ENCODE data around the gene PIAS3.

PIAS3 gene

DNA sequence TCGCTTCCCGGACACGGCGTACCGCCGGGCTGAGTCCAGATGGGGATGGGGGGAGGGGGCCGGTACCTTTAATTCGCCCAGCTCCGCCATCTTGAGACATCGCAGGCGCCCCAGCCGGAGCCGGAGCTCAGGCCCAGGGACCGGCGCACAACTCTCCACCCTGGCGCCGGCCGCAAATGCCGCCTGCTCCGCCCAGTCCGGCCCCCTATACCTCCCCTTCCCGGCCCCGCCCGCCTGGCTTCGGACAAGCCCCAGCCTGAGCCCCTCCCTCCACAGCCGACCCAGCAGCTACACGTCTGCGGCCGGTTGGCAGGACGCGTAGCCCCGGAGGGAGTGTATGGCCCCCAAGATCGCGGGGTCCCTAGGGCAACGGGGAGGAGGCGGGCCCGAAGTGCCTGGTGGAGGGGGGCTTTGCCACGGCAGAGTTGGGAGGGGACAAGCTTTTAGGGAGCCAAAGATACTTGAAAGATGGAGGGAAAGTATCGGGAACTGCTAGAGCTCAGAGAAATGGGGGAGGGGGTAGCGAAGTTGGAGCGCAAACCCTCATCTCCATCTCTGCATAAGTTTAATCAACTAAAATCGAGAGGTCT is at the start of gene PIAS3:
TSS of gene PIAS3 (minus strand) at position 181 of the 590 bp plus-strand sequence. CDS start at position 90, 91 bp downstream.
- DNase-seq = peak; percentile 91

DNA sequence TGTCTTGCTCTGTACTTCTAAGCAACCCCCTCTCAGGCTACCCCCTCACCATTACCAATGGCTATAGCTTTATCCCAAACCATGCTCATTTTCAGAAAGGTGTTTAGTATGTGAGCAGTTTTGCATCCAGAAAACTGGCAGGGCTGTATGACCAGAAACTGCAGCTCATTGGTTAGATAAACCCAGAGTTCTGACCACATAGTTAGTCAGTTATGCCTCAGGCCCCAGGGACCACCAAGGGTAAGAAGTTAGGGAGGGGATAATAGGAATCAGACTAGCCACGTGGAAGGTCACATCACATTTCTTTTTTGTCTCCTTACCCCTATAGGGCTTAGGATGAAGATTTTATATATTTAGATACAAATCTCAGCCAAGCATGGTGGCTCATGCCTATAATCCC is 49.8 kb upstream of the PIAS3 start:
- no peak for DNase-seq

- DNase-seq = no peak
These were observed 48.3 kb upstream of the PIAS3 start for GRCh38 chr1:145906954-145907753.

DNA sequence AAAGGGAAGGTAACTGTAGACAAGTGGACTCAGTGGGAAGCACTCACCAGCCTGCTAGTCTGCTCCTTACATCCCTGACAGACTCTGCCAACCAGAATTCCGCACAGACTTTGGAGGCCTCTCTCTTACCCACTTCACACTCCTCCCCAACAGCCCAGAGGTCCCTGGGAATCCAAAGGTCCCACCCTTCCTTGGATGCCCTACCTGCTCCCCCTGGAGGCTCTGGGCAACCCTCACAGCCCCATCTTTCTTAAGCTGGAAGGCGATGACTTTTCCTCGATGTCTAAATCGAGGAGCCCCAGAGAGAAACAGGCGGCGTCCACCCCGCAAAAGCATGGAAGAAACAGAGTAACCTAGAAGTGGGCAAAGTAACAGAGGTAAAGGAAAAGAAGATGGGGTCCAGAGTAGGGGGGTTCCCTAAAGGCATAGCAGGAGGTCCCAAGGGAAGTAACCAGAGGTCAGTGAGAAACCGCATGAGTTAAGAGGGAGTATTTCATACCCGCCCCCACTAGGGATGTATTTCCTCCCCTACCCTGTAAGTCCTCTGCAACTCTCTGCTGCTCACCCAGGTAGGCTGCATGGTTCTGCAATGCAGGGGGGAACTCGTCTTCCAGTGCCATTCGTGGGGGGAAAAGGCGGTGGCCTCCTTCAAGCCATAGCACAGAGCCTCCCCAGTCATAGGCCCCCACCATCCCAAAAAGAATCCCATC is 42.6 kb upstream of the PIAS3 start:
- DNase-seq = no peak

DNA sequence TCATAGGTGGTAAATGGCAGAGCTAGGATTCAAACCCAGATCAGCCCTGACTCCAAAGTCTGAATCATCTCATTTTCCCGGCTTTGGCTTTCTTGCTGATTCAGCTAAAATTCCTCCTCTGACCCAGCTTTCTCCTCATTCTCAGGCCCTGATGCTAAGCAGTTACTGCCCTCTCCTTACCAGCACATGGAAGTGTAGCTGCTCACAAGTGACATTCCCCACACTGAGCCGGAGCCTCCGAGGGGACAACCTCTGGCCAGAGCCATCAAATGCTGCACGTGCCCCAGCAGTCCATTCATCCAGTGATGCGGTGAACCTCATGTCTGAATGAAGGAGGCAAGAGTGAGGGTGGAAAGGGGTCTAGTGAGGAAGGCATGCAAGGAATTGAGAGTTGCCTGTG is 39.9 kb upstream of the PIAS3 start:
- no peak for DNase-seq

DNA sequence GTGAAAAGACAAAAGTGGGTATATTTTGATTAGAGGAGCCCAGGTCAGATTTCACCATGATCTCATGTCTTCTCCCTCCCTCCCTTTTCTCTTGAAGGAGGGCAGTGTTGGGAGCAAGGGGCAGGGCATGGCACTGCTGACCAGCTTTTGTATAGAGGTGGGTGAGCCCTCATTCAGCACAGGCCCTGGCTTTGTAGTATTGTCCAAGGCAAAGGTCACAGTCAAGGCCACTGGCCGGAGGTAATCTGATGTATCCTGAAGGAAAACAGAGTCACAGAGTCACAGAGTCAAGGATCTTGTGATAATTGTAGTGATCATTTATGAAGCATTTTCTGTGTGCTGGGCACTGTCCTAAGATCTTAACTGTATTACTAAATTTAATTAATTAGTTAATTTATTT is 39.1 kb upstream of the PIAS3 start:
- DNase-seq = no peak

- no peak for DNase-seq
These were observed 36.6 kb upstream of the PIAS3 start for GRCh38 chr1:145895471-145895870.

DNA sequence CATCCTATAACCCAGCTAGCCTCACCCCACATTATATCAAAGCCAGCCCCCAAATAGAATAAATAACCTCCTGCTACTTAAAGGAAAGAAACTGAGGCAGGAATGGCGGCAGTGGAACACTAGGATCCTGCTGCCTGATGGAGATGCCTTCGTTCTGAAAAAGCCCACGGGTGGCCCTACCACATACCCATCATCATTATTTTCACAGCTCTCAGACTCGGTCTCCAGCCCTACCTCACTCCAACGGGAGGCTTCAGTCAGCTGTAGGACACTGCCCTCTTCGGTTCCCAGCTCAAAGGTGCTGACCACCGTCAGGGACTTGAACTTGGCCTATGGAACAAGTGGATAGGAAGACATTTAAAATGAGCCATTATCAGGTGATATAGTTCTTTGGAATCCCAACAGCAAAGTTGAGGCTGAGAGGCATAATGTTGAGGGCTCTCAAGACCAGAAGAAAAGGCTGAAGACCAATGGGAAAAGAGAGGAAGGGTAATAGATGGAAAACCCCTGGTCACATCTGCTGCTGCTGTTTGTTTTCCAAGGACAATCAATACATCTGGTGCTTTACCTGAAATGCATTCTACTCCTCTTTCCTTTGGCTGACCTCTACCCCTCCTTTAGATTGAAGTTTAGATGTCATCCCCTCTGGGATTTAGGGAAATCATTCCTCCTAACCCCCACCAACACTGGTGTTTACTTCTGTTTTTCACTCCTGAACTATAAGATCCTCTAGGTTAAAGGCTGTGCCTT is 34.6 kb upstream of the PIAS3 start:
- DNase-seq = no peak

DNA sequence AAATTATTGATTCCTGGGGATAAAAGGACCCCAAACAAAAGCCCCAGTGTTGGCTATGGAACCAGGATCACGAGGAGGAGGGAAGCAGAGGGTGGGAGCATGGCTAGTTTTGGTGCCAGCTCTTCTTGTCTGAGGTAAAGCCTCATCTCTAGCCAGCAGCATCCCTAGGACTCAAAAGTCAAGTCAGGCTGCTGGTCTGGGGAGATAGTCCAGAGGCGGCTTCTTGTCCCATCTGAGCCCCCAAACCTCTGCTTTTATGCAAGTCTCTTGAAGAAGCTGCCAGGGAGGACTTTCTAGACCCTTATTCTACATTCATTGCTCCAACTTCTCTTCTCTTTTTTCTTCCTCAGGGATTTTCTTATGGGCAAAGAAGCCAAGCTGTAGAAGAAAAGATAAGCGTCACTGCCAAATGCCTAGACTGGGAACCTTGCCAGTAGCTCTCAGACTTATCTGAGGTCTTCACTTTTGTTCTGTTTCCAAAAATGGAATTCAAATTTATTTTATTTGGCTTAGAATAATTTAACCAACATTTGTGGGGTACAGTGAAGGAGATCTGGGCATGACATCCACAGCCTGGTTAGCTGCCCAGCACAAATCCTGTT is 33.7 kb upstream of the PIAS3 start:
- peak; percentile 45 for DNase-seq

DNA sequence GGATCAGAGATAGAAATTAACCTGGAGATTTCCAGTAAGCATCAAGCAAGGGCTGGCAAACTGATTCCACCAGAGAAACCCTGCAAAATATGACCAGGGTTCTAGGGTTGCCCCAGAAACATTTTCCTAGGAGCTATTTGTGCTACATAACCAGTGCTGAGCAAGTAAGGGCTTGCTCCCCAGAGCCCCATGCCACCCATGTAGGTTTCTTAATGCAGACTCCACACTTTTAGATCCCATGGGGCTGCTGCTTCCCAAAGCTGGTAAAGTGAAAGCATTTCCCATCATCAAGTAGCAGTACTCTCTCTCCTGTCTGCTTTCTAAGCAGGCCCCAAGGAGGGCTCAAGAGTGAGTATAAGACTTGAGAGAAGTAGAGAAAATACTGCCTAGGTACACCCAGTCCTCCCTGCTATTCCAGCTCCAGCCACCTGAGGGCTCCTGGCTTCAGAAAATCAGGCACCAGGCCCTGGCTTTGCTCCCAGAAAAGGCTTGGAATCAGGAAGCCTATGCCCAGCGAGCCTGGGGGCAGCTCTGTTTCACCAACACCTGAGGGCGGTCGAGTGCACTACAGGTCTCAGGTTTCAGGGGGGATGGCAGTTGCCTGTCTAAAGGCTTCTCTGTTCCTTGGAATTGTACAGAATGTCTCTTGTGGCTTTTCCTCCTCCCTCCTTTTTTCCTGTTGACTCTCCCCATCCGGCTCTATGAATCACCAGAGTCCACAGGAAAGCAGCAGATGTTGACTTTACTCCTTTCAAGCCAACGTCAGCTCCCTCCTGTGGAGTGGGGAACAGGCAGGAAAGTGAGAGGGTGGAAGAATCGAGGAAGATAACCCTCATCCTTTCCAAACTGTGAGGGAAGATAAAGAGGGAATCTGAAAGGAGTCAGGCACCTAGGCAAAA is 33.0 kb upstream of the PIAS3 start:
- DNase-seq = peak; percentile 97

- DNase-seq = no peak
These were observed 32.3 kb upstream of the PIAS3 start for GRCh38 chr1:145891143-145891542.

DNA sequence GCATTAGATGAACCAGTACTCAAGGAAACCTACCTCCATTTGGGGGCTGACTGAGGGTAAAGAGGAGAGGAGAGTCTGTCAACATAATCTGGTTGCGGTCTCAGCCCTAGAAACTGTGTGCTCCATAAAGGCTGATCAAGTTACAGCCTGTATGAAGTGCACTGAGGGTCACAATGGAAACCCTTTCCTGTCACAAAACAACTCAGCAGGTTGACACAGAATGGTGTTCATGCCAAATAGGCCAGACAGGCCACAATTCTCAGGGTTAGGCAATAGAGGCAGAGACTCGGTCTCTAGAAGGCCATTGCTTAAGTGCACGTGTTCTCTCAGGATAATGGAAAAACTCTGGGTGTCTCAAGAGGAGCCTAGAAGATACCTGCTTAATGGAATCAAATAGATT is 30.8 kb upstream of the PIAS3 start:
- DNase-seq = no peak

DNA sequence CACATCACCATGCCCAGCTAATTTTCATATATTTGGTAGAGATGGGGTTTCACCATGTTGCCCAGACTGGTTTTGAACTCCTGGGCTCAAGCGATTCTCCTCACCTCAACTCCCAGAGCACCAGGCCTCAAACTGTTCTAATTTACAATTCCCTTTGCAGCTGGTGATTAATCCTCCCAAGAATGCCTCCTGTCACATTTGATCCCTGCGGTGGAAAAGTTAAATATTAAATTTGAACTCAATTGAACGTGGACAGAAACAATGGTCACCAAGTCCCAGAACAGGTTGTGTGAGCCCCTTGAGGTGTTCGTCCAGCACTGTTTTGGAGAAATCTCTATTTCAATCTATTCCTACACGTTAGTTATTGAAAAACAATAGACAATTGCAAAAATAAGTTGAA is 28.8 kb upstream of the PIAS3 start:
- DNase-seq = no peak

GRCh38 chr1:145886816-145887215 is 27.9 kb upstream of the PIAS3 start:
- no peak for DNase-seq

DNA sequence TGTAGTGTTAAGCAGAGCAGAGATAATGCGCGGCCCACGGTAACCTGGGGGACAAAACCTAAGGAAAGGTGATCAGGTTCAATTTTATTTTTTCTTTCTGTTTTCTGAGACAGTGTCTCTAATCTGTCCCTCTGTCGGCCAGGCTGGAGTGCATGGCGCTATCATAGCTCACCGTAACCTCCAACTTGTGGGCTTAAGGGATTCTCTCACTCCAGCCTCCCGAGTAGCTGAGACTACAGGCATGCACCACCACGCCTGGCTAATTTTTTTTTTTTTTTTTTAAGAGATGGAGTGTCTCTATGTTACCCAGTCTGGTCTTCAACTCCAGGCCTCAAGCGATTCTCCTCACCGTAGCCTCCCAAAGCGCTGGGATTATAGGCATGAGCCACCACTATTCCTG is 27.5 kb upstream of the PIAS3 start:
- no peak for DNase-seq

DNA sequence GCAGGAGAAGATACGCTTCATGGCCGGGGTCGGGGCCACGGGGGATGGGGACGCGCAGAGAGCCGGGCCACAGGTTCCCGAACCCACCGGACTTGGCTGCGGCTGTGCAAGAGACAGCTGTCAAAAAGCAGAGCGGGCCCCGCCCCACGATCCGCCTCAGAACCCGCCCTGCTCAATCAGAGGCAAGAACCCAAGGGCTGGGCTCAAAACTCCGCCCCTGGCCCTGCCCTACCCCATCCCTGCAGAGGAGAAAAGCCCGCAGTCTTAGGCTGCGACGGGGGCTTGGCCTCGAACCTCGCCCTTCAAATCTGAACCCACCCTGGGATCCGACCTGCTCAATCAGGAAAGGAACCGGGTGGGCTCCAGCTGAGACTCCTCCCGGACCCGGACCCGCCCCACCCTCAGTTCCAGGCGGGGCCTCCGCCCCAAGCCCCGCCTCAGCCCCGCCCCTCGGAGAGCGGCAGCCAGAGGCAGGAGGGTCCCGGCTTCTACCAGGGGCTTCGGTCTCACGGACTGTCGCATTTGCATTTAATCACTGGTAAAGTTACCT is 26.9 kb upstream of the PIAS3 start, which contains the start of gene ANKRD35:
TSS of gene ANKRD35 (minus strand) at position 129 of the 550 bp plus-strand sequence. CDS start at position 21, 108 bp downstream.
- peak; percentile 31 for DNase-seq

DNA sequence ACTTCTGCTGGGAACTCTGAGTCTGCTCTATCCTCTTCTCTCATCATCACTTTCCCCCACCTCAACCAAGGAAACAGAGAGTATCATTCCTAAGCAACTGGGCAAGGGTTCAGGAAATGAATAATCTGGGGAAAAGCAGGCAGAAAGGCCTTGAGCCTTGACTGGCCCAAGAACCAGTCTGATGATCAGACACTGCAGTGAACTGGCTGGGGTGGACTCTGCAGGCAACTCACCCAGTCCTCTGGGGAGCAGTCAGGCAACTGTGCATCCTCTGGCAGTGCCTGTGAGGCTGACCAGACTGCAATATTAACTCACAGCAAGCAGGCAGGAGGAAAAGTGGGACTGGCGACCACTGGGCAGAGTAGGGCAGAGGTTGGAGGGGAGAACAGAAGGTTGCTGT is 25.8 kb upstream of the PIAS3 start:
- no peak for DNase-seq

GRCh38 chr1:145879775-145880174 is 20.9 kb upstream of the PIAS3 start:
- DNase-seq = no peak

DNA sequence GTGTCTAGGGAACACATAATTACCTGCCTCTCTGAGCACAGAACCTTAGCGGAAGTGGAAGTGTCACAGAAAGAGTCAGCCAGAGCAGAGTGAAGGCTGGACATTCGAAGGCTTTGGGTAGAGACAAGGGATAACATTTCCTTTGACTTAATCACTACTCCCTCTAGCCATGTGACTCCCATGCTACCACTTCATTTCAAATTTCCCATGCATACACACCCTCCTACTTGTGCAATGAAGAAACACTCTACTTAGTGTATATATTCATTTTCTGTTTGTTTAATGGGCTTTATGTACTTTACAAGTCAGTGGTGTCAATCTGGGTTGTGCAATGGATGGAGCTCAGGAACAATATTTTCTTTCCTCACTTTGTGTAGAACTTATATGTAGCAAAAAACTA is 19.8 kb upstream of the PIAS3 start:
- no peak for DNase-seq

DNA sequence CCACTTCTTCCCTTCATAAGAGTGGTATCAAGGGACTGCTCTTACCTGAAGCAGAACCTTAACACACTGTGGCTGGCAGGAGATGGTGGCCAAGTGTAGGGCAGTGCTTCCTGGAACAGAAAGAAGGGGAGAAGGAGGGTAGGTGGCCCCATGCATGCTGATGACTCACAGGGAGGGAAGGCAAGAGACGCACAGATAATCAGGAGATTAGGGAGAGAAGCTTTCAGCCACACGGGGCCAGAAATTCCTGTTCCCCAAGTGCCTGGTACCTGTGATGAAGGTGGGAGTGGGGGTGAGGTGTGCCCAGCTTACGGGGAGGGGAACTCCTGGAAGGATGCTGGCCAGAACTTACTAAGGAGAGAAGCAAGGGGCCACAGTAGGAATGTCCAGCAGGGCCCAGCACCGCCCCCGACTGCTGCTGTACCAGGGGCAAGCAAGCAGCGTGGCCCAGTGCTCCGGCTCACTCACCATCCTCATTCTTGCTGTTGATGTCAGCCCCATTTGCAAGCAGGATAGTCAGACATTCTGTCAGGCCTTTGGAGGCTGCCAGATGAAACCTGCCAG is 19.1 kb upstream of the PIAS3 start:
- no peak for DNase-seq

DNA sequence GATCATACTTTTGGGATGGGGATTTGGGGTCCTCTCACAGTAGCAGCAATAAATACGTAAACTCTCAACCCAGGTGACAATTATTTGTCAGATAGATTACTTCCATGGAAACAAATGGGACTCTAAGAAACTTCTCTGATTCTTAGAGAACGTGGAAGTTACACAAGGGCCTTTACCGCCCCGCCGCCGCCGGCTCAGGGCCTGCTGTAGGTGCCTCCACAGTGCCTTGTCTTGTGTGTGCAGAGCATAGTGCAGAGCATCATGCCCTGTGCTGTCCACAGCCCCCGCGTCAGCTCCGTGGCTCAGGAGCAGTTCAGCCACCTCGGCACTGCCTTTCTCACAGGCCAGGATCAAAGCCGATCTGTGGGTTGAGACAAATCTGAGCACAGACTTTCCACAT is 15.8 kb upstream of the PIAS3 start:
- DNase-seq = no peak
